OCI-LY1 (cell line): ENCODE measurements around the gene RWDD3.

Source experiments
- CTCF ChIP-seq: fragments of 200-600 bp; sonication (generic), shearing (Covaris generic); IDR thresholded peaks from 2 replicates; pipeline ENCODE4 v1.5.1; 2017; ENCODE audit warnings: mild to moderate bottlenecking, antibody characterized with exemption, low read length, moderate library complexity, mixed read lengths
- EZH2 ChIP-seq: fragments of 200-600 bp; sonication (generic), shearing (Covaris generic); IDR thresholded peaks from 2 replicates; pipeline ENCODE4 v1.8.0; 2017; ENCODE audit warnings: borderline replicate concordance, mixed run types, mild to moderate bottlenecking, antibody characterized with exemption, low read length, moderate library complexity, mixed read lengths

GRCh38 chr1:95193591-95193990 lies 40.4 kb upstream of the RWDD3 start:
- TF ChIP-seq CTCF (no peak), EZH2 (no peak)
